Measurements from ENCODE around the gene DNM2.
"Not testable (repeated sequence)": the region's sequence is repeated elsewhere in the genome, so short reads cannot be mapped to it uniquely, and the experiment has no call there.

DNM2 gene

DNA sequence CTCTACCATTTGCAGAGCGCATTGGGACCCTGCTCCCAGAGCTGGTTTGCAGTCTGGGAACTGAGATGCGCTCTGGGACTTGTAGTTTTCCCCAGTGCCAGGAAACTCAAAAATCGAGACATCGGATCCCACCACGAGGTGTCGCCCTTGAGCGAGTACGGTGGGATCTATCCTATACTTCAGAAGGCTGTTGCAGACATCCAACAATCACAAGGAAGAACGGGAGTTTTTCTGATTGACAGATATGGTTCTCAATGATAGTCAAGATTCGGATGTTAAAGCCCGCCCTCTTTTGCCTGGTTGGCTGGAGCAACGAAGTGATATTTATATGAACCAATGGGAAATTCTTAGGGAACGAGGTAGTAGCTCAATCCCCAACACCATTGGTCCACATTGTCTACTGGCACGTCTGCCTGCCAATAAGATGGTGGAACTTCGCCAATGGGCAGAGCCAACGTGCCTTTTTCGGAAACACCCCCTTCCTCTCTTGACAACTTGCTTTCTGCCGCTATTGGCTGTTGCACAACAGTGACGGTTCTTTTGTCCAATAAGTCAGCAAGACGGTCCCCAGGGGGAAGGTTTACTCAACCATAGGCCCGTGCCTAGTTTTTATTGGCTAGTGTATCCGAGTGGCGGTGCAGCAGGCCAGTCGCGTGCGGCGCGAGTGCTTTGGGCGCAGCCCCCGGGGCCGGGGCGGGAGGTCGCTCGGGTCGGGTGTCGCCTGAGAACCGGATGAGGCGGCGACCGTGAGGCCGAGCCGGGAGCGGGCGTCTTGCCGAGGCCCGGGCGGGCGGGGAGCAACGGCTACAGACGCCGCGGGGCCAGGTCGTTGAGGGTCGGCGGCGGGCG, at the start of gene DNM2:
Gene DNM2 (plus strand): TSS at position 724 of the 849 bp plus-strand sequence. CDS start 164 bp downstream, outside the sequence.
- Histone ChIP-seq H3K4me1 (ENCODE audit: control insufficient read depth, insufficient read depth, low read length, unreplicated experiment) (peaks cover 4% of the 10 kb centered on the region), H3K36me3 (ENCODE audit: insufficient read depth, low read length) (no peaks in the 10 kb centered on the region; the same call in 1 of the 2 replicates), H3K27me3 (ENCODE audit: insufficient read depth, low read length) (no peaks in the 10 kb centered on the region), H2AFZ (ENCODE audit: low read length, unreplicated experiment) (peak within 1 kb of the TSS; percentile 75), H3K79me2 (ENCODE audit: control insufficient read depth, insufficient read depth, low read length, unreplicated experiment) (peaks cover 44% of the 10 kb centered on the region), H3K27ac (ENCODE audit: low read depth, low read length) (peak within 1 kb of the TSS; percentile 84), H3K4me3 (ENCODE audit: low read depth, low read length) (peak within 1 kb of the TSS; percentile 99)

DNA sequence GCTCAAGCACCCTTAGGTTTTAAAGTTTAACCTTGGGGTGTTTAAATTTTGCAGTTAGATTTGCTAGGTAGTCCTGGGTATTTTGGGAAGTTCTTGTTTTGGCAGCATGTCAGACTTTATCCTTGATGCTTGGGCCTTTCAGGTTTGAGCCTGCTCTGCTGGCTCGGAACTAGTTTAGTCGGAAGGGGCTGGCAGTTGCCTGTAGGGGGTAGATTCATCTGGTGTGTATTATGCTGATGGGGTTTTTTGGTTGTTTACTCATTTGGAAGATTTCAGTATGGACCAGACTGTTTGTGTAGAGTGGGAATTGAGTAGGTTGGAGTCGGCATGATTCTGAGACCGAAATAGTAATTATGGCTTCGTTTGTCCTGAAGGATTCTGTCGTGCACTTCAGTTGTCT, 48.6 kb upstream of the DNM2 start:
- peaks cover 5% of the 10 kb centered on the region; the same call in 1 of the 2 replicates for H3K36me3 ChIP-seq (ENCODE audit: insufficient read depth, low read length)
- no peak overlapping the region for H3K27ac ChIP-seq (ENCODE audit: low read depth, low read length)
- H3K4me3 ChIP-seq (ENCODE audit: low read depth, low read length), result no peak overlapping the region
- H3K4me1 ChIP-seq (ENCODE audit: control insufficient read depth, insufficient read depth, low read length, unreplicated experiment), result peaks cover 14% of the 10 kb centered on the region
- no peak overlapping the region for H2AFZ ChIP-seq (ENCODE audit: low read length, unreplicated experiment)
- H3K27me3 ChIP-seq (ENCODE audit: insufficient read depth, low read length), result no peaks in the 10 kb centered on the region
- H3K79me2 ChIP-seq (ENCODE audit: control insufficient read depth, insufficient read depth, low read length, unreplicated experiment), result peaks cover 85% of the 10 kb centered on the region

- H2AFZ ChIP-seq (ENCODE audit: low read length, unreplicated experiment), result no peak overlapping the region
- no peak overlapping the region for H3K27ac ChIP-seq (ENCODE audit: low read depth, low read length)
- H3K27me3 ChIP-seq (ENCODE audit: insufficient read depth, low read length), result no peaks in the 10 kb centered on the region
- H3K36me3 ChIP-seq (ENCODE audit: insufficient read depth, low read length), result peaks cover 5% of the 10 kb centered on the region; the same call in 1 of the 2 replicates
- peaks cover 14% of the 10 kb centered on the region for H3K4me1 ChIP-seq (ENCODE audit: control insufficient read depth, insufficient read depth, low read length, unreplicated experiment)
- peaks cover 81% of the 10 kb centered on the region for H3K79me2 ChIP-seq (ENCODE audit: control insufficient read depth, insufficient read depth, low read length, unreplicated experiment)
- H3K4me3 ChIP-seq (ENCODE audit: low read depth, low read length), result no peak overlapping the region
Observed at GRCh38 chr19:10670182-10670581, 47.7 kb upstream of the DNM2 start.

DNA sequence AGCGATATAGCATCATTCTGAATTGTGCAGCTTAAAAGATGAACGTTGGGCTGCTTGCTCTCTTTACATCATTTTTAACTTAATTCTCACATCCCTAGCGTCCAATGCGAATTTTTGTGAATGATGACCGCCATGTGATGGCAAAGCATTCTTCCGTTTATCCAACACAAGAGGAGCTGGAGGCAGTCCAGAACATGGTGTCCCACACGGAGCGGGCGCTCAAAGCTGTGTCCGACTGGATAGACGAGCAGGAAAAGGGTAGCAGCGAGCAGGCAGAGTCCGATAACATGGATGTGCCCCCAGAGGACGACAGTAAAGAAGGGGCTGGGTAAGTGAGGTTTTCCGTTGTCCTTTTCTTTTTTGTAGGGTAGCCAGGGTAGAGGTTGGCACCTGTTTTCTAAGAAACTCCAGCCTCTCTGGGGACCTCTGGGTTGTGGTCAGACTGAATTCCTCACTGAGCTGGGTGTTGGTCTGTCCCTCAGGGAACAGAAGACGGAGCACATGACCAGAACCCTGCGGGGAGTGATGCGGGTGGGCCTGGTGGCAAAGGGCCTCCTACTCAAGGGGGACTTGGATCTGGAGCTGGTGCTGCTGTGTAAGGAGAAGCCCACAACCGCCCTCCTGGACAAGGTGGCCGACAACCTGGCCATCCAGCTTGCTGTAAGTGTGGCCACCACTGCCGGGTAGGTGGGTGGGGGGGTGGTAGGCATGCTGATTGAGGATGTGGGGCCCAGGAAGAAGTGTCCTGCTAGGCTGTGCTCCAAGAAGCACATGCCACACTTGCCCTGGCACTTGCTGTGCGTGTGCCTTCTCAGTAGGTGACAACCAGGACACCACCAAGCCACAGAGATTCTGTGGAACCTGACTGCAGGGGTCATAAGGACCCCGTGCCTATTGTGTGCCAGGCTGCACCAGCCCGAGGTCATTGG, 46.7 kb upstream of the DNM2 start:
- Histone ChIP-seq H3K27me3 (ENCODE audit: insufficient read depth, low read length) (no peaks in the 10 kb centered on the region), H3K4me1 (ENCODE audit: control insufficient read depth, insufficient read depth, low read length, unreplicated experiment) (peaks cover 14% of the 10 kb centered on the region), H3K36me3 (ENCODE audit: insufficient read depth, low read length) (peaks cover 5% of the 10 kb centered on the region; the same call in 1 of the 2 replicates), H3K4me3 (ENCODE audit: low read depth, low read length) (no peak overlapping the region), H3K27ac (ENCODE audit: low read depth, low read length) (no peak overlapping the region), H3K79me2 (ENCODE audit: control insufficient read depth, insufficient read depth, low read length, unreplicated experiment) (peaks cover 77% of the 10 kb centered on the region), H2AFZ (ENCODE audit: low read length, unreplicated experiment) (no peak overlapping the region)

- H3K27me3 ChIP-seq (ENCODE audit: insufficient read depth, low read length); H3K36me3 ChIP-seq (ENCODE audit: insufficient read depth, low read length); H2AFZ ChIP-seq (ENCODE audit: low read length, unreplicated experiment); H3K4me3 ChIP-seq (ENCODE audit: low read depth, low read length); H3K27ac ChIP-seq (ENCODE audit: low read depth, low read length): not testable (repeated sequence)
- H3K79me2 ChIP-seq (ENCODE audit: control insufficient read depth, insufficient read depth, low read length, unreplicated experiment), result peaks cover 72% of the 10 kb centered on the region
- peaks cover 14% of the 10 kb centered on the region for H3K4me1 ChIP-seq (ENCODE audit: control insufficient read depth, insufficient read depth, low read length, unreplicated experiment)
Observed at GRCh38 chr19:10671922-10672321, 46.0 kb upstream of the DNM2 start.

DNA sequence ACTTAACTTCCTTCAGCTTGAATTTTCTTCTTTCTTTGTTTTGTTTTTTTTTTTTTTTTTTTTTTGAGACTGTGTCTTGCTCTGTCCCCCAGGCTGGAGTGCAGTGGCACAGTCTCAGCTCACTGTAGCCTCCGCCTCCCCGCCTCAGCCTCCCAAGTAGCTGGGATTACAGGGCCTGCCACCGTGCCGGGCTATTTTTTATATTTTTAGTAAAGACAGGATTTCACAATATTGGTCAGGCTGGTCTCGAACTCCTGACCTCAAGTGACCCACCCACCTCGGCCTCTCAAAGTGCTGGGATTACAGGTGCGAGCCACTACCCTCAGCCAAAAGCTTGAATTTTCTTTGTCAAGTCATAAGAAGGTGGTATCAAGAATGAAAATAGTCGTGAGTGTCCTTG, 42.7 kb upstream of the DNM2 start:
- H3K27me3 ChIP-seq (ENCODE audit: insufficient read depth, low read length); H3K4me3 ChIP-seq (ENCODE audit: low read depth, low read length); H2AFZ ChIP-seq (ENCODE audit: low read length, unreplicated experiment); H3K27ac ChIP-seq (ENCODE audit: low read depth, low read length); H3K4me1 ChIP-seq (ENCODE audit: control insufficient read depth, insufficient read depth, low read length, unreplicated experiment): not testable (repeated sequence)
- peaks cover 18% of the 10 kb centered on the region; the same call in 1 of the 2 replicates for H3K36me3 ChIP-seq (ENCODE audit: insufficient read depth, low read length)
- H3K79me2 ChIP-seq (ENCODE audit: control insufficient read depth, insufficient read depth, low read length, unreplicated experiment), result peaks cover 50% of the 10 kb centered on the region

DNA sequence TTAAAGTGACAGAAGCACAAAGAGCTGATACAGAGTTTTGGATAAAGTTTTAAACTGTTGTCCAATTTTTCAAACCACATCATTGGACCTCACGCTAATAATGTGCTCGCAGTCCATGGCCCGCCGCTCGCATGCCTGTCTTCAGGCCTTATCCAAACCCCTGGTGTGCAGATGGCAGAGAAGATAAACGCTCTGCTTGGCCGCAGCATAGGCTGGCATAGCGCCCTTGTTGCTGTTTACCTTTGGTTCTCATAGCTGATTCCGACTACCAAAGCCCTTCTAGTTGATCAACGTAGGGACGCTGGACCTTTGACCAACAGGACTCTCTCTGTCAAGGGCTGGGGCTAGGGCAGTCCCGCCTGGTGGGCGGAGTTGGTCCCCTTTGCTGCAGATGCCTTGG, 40.1 kb upstream of the DNM2 start:
- Histone ChIP-seq H3K4me3 (ENCODE audit: low read depth, low read length) (no peak overlapping the region), H3K27ac (ENCODE audit: low read depth, low read length) (no peak overlapping the region), H3K27me3 (ENCODE audit: insufficient read depth, low read length) (no peaks in the 10 kb centered on the region), H3K36me3 (ENCODE audit: insufficient read depth, low read length) (peaks cover 23% of the 10 kb centered on the region; the same call in 1 of the 2 replicates), H3K79me2 (ENCODE audit: control insufficient read depth, insufficient read depth, low read length, unreplicated experiment) (peaks cover 30% of the 10 kb centered on the region), H2AFZ (ENCODE audit: low read length, unreplicated experiment) (no peak overlapping the region), H3K4me1 (ENCODE audit: control insufficient read depth, insufficient read depth, low read length, unreplicated experiment) (no peaks in the 10 kb centered on the region)

- H3K79me2 ChIP-seq (ENCODE audit: control insufficient read depth, insufficient read depth, low read length, unreplicated experiment), result peaks cover 22% of the 10 kb centered on the region
- no peak overlapping the region for H3K27ac ChIP-seq (ENCODE audit: low read depth, low read length)
- no peak overlapping the region for H3K4me3 ChIP-seq (ENCODE audit: low read depth, low read length)
- no peak overlapping the region for H2AFZ ChIP-seq (ENCODE audit: low read length, unreplicated experiment)
- H3K36me3 ChIP-seq (ENCODE audit: insufficient read depth, low read length), result peaks cover 19% of the 10 kb centered on the region; the same call in 1 of the 2 replicates
- no peaks in the 10 kb centered on the region for H3K4me1 ChIP-seq (ENCODE audit: control insufficient read depth, insufficient read depth, low read length, unreplicated experiment)
- no peaks in the 10 kb centered on the region for H3K27me3 ChIP-seq (ENCODE audit: insufficient read depth, low read length)
Observed at GRCh38 chr19:10678813-10679212, 39.1 kb upstream of the DNM2 start.

GRCh38 chr19:10679743-10680142, 38.1 kb upstream of the DNM2 start:
- H3K27ac ChIP-seq (ENCODE audit: low read depth, low read length), result no peak overlapping the region
- H2AFZ ChIP-seq (ENCODE audit: low read length, unreplicated experiment), result no peak overlapping the region
- no peaks in the 10 kb centered on the region for H3K27me3 ChIP-seq (ENCODE audit: insufficient read depth, low read length)
- no peak overlapping the region for H3K4me3 ChIP-seq (ENCODE audit: low read depth, low read length)
- peaks cover 23% of the 10 kb centered on the region for H3K79me2 ChIP-seq (ENCODE audit: control insufficient read depth, insufficient read depth, low read length, unreplicated experiment)
- peaks cover 20% of the 10 kb centered on the region for H3K36me3 ChIP-seq (ENCODE audit: insufficient read depth, low read length)
- no peaks in the 10 kb centered on the region for H3K4me1 ChIP-seq (ENCODE audit: control insufficient read depth, insufficient read depth, low read length, unreplicated experiment)

GRCh38 chr19:10680545-10681135, 37.2 kb upstream of the DNM2 start:
- Histone ChIP-seq H3K4me3 (ENCODE audit: low read depth, low read length) (no peak overlapping the region), H3K36me3 (ENCODE audit: insufficient read depth, low read length) (peaks cover 25% of the 10 kb centered on the region), H3K4me1 (ENCODE audit: control insufficient read depth, insufficient read depth, low read length, unreplicated experiment) (no peaks in the 10 kb centered on the region), H3K79me2 (ENCODE audit: control insufficient read depth, insufficient read depth, low read length, unreplicated experiment) (peaks cover 18% of the 10 kb centered on the region), H2AFZ (ENCODE audit: low read length, unreplicated experiment) (no peak overlapping the region), H3K27ac (ENCODE audit: low read depth, low read length) (no peak overlapping the region), H3K27me3 (ENCODE audit: insufficient read depth, low read length) (no peaks in the 10 kb centered on the region)
